ENCODE results near the gene SCARF1.

- TF ChIP-seq CTCF (IDR thresholded peaks at IDR 0.05) (no peak), POLR2A (IDR thresholded peaks at IDR 0.05) (no peak)
These were observed 4.4 kb upstream of the SCARF1 start, which contains the start of gene RILP for GRCh38 chr17:1649844-1650501.

All from ovary (tissue), 3 donors.